Measurements from ENCODE around the gene LINGO4.

DNA sequence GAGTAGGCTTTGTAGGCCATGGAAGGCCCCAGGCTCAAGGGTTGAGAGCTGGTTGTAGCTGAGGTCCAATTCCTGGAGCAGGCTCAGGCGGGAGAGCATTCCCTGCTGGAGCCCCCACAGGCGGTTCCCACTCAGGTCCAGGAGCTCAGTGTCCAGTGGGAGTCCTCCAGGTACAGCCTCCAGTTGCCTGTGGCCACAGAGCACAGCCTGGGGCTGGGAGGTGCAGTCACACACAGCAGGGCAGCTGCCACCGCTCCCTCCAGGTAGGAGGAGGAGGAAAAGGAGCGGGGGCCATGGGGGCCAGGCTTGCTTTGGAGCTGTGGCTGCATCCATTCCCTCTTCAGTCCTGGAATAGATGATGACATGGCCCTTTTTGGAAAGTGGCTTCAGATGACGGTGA is 2.8 kb downstream of the LINGO4 start:
- TF ChIP-seq CTCF (conservative IDR thresholded peaks at IDR 0.05; ENCODE audit: low read depth, low read length), result no peak
- TF ChIP-seq EZH2 (IDR thresholded peaks at IDR 0.05; ENCODE audit: borderline replicate concordance, low read depth, low read length, poor library complexity, severe bottlenecking), result no peak
